GM12864 (cell line): ENCODE measurements around the gene NRIP2.

ENCODE experiments used
- DNase-seq: peaks from one replicate; pipeline ENCODE4 v3.0.0-alpha.2; 2011; ENCODE audit warnings: low read depth
- H3K4me3 ChIP-seq: 2 replicates; pipeline ENCODE4 v1.5.1; 2011; ENCODE audit warnings: mild to moderate bottlenecking, low read depth, low read length, control low read depth
- TF ChIP-seq, protein P1 (sequence below): IDR thresholded peaks from 2 replicates; pipeline ENCODE4 v1.5.1; 2011; ENCODE audit warnings: low read depth, mild to moderate bottlenecking, moderate library complexity, low read length, control low read depth, inconsistent platforms; ENCODE audit errors: missing control alignments

Gene NRIP2

DNA sequence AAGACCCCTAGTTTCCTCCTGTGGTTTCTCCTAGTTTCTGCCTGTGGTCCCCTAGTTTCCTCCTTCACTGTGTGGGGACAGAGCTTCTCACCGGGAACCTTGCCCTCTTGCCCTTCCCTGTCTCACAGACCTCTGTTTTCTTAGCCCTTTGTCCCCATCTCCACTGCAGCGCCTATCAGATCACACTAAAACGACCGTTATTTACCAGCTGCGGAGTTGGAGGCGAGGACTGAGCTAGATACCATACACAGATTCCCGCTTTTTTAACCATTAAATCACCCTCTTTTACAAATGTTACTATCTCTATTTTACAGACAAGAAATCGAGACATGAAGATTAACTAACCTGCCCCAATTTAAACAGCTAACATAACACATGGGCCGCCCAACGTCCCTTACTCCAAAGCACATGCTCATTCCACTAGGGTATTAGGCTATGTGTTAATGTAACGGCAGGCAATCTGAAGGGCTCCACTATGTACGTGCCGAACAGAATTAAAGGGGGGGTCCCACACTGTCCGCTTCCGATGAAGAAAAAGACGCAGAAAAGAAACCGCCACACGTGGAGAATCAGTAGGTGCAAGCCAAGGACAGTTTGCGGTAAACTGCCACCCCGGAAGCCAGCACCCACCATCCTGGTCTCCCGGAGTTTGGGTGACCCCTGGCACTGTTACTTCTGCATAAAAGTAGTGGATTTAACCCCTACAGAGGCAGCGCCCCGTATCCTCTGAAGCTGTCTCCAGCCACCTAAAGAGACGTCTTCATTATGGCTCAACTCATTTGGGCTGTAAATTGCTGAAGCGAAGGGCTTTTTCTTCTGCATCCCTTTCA lies 41.9 kb downstream of the NRIP2 start:
- DNase-seq, result no peak
- H3K4me3 ChIP-seq, result no peak overlapping the region
- TF ChIP-seq, protein P1, sequence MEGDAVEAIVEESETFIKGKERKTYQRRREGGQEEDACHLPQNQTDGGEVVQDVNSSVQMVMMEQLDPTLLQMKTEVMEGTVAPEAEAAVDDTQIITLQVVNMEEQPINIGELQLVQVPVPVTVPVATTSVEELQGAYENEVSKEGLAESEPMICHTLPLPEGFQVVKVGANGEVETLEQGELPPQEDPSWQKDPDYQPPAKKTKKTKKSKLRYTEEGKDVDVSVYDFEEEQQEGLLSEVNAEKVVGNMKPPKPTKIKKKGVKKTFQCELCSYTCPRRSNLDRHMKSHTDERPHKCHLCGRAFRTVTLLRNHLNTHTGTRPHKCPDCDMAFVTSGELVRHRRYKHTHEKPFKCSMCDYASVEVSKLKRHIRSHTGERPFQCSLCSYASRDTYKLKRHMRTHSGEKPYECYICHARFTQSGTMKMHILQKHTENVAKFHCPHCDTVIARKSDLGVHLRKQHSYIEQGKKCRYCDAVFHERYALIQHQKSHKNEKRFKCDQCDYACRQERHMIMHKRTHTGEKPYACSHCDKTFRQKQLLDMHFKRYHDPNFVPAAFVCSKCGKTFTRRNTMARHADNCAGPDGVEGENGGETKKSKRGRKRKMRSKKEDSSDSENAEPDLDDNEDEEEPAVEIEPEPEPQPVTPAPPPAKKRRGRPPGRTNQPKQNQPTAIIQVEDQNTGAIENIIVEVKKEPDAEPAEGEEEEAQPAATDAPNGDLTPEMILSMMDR, result no peak

DNA sequence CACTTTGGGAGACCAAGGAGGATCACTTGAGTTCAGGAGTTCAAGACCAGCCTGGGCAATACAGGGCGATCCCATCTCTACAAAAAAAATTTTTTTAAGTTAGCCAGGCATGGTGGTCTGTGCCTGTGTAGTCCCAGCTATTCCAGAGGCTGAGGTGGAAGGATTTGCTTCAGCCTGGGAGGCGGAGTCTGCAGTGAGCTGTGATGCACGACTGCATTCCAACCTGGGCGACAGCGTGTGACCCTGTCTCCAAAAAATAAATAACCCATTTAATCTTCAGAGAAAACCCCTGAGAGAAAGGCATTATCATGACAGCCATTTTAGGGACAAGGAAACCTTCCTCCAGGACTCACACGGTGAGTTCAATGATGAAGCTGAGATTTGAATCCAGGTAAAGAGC lies 43.7 kb downstream of the NRIP2 start:
- H3K4me3 ChIP-seq, result no peak overlapping the region
- TF ChIP-seq, protein P1, result no peak
- DNase-seq, result no peak

DNA sequence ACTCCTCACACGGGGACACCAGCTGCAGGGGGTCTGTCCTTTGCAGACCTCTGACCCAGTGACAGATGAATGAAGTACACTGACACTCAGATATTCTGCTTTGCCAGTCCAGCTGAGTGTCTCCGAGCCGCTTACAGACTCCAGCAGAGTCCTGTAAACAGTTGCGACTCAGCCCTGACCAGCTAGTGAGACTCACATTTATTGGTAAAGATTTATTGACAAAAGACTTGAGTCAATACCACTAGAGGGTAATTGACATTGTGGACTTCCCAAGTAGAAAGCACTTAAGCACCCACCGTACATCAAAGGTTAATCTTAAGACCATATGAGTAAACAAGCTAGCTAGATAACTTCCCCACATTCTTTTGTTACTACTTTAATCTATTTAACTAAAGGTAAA lies 49.8 kb downstream of the NRIP2 start:
- TF ChIP-seq, protein P1, result no peak
- H3K4me3 ChIP-seq, result no peak overlapping the region
- no peak for DNase-seq

GRCh38 chr12:2783936-2784600 lies 50.8 kb downstream of the NRIP2 start:
- no peak for DNase-seq
- no peak overlapping the region for H3K4me3 ChIP-seq
- TF ChIP-seq, protein P1, result peak; percentile 92

DNA sequence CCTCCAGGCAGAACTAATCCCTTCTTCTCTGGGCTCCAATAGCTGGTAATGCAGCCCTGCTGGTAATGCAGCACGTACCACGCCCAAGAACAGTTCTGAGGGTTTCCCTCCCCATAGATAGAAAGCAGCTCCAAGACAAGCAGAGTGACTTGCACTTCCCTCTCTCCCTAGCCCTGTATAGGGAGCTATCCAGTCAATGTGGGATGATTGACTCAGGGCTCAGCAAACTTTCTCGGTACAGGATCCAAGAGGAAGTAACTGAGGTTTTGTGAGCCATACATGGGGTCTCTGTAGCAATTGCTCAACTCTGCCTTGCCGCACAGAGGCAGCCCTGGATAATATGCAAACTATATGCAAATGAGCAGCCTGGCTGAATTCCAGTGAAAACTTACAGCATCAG lies 55.6 kb downstream of the NRIP2 start:
- no peak overlapping the region for H3K4me3 ChIP-seq
- no peak for DNase-seq
- TF ChIP-seq, protein P1, result no peak

DNA sequence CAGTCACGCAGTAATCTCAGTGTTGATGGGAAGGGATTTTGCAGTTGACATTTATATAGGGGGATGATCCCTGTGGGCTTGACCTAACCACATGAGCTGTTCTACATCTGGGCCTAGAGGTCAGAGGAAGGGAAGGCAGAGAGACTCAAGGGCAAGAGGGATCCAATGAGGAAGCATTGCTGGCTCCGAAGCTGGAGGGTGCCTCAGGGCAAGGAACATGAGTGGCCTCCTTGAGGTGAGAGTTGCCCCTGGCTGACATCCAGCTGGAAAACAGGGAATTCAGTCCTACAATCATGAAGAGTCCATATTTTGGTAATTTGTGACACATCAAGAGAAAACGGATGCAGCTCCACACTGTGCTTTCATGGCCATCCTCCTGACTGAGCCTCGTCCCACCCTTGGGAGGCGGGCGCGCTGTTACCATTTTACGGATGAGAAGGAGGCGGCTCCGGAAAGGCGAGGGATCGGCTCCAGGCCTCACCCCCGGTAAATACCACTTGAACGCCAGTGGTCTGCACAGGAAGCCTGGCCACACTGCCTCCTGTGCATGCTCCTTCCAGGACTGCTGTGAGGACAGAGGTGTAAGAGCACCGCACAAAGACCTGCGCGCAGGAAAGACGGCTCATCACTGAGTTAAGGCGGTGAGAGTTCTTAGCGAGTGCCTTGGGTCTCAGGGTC lies 58.6 kb downstream of the NRIP2 start:
- TF ChIP-seq, protein P1, result no peak
- H3K4me3 ChIP-seq, result no peak overlapping the region
- no peak for DNase-seq
